COLO668 (cell line): ENCODE results near the gene CNNM3.
A peak's percentile ranks its signal among the peaks of the same experiment; 100 is the strongest.
"Not testable (repeated sequence)": the region's sequence is repeated elsewhere in the genome, so short reads cannot be mapped to it uniquely, and the experiment has no call there.

Experiments
- DNase-seq: peaks from one replicate; lab custom pipeline; 2025; ENCODE audit not compliant: unreplicated experiment; lab: John Stamatoyannopoulos, UW

The CNNM3 gene

DNA sequence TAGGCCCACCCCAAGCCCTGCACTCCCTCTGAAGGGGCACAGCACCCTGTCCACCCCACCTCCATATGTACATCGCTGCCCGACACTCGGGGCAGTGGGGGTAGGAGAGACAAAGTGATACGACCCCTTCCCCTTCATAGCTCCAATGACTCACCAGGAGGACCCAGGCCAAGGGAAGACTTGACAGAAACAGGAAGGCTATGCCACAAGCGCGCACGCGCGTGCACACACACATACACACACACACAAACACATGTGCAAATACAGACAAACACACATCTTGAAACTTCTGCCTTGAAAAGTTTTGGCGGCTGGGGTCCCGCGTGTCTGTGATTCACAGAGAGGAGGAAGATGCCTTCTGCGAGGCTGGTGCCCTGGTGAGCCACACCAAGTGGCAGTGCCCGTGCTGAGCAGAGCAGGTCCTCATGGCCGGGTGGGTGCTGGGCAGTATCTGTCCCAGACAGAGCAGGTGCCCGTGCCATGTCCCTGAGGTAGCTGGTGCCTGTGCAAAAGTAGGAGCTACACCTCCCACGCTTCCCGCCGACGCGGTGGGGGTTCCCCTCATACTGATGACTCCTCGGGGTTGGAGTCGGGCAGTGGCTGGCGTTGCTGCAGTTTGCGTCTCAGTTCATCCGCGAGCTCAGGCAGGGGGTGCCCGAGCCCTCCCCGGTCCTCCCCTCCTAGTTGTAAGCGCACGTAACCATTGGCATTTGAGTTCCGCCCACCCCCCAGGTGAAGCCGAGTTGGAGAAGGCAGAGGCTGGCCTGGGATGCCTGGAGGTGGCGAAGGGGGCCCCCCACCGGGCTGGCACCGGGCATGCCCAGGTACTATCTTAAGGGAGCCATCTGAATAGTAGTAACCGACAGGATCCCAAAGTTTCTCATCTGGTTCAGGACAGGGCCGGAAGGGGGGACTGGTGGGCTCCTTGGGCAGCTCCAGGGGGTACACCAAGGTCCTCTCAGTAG lies 44.3 kb downstream of the CNNM3 start:
- no peak for DNase-seq

- no peak for DNase-seq
Measured at GRCh38 chr2:96861074-96861473, 45.0 kb downstream of the CNNM3 start.

DNA sequence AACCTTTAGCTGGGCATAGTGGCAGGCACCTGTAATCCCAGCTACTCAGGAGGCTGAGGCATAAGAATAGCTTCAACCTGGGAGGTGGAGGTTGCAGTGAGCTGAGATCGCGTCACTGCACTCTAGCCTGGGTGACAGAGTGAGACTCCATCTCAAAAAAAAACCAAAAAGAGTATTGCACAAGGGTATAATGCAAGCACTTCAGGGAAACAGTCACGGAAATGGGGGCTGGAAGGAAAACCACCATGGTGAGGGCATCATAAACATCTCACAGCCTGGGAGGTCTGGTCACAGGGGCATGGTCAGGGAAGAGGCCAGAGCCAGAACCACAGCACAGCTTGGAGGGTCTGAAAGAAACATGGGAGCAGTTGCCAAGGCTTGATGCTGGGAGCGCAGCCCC lies 47.0 kb downstream of the CNNM3 start:
- DNase-seq, result not testable (repeated sequence)

GRCh38 chr2:96863575-96864342 lies 47.7 kb downstream of the CNNM3 start:
- DNase-seq, result no peak

DNA sequence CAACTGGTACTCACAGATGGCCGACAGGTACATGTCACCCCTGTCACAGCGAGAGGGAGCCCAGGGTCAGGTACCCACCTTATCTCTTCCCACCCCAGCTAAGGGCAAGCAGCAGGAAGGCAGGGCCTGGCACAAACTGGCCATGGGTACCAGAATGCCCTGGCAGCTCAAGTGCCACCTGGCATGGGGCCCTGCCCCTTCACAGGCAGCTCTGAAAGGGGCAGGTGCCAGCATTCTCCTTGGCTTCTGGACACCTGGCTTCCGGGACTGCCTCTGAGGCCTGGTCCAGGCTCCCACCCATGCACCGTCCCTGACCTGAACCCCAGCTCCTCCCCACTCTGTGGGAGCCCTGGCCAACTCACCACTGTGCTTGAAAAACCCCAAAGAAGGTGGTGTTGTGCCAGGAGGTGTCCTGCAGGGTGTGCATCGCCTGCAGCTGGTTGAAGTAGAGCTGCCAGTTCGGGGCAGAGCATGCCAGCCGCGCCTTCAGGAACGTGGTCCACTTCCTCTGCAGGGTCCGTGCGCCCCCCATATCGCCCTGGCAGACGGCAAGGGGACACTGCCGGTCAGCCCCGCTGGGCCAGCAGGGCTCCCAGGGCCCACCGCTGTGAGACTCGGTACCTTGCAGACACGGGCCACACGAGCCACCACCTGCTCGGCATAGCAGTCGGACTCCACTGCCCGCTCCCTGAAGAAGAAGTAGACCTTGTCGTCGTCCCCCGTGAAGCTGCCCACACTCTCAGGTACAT lies 48.4 kb downstream of the CNNM3 start:
- DNase-seq, result no peak

- no peak for DNase-seq
Measured at GRCh38 chr2:96865654-96866053, 49.6 kb downstream of the CNNM3 start.

DNA sequence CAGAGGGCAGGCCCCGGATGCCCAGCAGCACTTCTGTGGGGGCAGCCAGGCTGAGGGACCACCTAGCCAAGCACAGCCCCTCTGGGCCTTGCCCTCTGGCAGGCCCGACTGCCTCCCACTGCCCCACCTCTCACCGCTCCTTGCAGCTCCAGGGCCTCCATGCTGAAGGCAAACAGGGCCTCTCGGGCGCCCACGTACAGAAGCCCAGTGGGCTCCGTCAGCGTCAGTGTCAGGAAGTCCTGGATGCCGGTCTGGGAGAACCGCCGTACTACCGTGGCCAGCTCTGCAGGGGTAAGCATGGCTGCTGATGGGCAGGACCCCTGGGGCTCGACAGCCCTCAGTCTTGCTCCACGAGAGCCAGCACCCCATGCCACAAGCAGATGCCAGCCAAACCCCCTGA lies 50.1 kb downstream of the CNNM3 start:
- no peak for DNase-seq

DNA sequence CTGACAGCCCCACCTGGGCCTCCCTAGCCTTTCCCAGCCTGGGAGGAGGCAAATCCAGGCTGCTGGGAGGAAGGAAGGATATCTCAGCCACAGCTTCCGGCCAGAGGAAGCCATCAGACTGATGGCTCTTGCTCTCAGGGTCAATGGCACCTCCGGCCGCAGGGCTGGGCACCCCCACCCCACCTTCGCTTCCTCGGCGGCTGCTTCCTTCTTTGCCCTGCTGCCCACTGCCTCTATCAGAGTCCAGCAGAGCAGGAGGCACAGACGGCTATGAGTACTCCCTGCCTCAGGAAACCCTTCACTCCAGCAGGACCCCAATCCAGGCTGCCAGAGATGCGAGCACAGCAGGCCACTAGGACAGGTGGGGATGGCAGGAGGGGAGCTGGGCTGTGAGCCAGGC lies 50.5 kb downstream of the CNNM3 start:
- DNase-seq, result no peak

GRCh38 chr2:96866986-96867755 lies 51.1 kb downstream of the CNNM3 start:
- peak; percentile 52 for DNase-seq

GRCh38 chr2:96867756-96868554 lies 51.9 kb downstream of the CNNM3 start:
- peak; percentile 22 for DNase-seq

DNA sequence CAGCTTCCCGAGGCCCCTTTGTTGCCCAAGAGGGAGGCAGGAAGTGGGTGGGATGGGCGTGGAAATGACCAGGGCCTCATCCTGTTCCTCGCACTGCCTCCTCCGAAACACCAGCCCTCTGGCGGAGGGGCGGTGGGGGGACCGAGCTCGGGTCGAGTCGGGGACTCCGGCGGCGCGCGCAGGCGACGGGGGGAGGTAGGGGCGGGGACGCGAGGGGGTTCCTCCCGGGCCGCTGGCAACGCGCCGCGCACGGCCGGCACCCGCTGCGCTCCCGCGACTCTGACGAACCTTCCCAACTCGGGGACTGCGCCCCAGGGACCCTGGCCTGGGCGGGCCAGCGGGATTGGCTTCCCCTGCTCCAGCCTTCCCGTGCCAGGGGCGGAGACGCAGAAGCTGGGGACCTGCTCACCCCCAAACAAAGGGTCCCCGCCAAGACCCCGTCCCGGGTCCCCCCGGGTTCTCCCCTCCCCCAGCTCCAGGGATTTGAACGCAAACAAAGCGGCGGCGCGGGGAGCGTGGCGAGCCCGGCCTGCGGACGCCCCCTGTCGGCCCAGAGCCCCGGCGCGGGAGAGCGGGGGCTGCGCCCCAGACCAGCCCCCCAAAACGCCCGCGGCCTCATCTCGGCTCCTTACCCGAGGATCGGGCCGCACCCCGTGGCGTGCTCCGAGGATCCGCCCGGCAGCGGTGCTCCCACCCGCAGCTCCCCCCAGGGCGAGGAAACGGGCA lies 52.6 kb downstream of the CNNM3 start:
- DNase-seq, result peak; percentile 83

DNA sequence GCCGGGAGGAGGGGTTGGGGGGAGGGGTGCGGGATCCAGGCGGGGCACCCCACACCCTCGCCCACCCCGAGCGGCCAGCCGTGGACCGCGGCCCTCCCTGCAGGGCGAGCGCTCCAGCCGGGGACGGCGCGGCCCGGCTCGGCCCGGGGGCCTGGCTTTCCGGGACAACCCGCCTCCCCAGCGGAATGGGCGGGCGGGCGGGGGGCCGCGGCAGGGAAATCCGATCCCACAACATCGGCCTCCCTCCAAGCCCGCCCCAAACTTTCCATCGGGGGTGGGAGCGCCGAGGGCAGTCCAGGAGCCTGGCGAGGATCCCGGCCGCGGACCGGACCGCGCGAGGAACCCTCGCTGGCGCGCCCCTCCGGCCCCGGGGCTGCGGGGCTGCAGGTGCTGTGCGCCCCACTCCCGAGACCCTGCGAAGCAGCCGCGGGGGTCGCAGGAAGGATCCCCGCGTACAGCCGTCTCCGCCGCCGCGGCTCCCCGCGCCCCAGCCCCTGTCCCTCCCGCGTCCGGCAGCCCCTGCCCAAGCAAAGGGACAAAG lies 53.3 kb downstream of the CNNM3 start:
- DNase-seq, result peak; percentile 55

DNA sequence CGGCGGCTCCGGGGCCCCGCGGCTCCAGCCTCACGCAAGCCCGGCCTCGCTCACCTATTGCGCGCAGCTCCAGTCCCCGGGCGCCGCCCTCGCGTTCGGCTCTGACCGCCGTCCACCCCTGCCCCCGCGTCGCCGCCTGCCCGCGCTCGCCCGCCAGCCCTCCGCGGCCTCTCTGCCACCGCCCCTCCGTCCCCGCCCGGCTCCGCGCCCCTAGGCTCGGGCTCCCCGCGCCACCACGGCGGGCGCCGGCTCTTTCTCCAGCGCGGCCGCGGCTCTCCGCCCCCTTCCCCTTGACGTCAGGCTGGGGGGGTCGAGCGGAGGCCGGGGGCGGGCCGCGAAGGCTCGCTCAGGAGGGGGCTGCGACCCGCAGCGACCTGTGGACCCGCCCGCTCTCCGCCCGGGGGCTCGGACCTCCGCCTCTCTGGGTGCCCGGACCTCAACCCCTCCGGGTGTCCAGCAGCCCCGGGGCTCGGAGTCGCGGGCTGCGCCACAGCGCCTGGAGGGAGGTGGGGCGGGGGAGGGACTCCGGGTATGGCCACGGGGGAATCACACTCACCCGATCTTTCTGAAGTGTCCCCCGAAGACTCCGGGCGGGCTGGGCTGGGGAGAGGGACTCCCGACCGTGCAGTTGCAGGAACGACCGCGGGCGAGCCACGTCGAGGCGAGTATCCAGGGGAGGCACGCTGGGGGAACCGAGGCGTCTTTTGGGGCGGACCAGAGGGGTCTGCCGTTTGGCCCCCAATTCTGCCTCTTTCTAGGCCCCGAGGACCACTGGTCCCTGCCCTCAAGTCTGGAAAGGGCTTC lies 54.0 kb downstream of the CNNM3 start, which contains the start of gene SEMA4C:
Gene SEMA4C (minus strand): TSS at position 259 of the 804 bp plus-strand sequence. CDS start 2,194 bp downstream, outside the sequence.
- peak; percentile 67 for DNase-seq

DNA sequence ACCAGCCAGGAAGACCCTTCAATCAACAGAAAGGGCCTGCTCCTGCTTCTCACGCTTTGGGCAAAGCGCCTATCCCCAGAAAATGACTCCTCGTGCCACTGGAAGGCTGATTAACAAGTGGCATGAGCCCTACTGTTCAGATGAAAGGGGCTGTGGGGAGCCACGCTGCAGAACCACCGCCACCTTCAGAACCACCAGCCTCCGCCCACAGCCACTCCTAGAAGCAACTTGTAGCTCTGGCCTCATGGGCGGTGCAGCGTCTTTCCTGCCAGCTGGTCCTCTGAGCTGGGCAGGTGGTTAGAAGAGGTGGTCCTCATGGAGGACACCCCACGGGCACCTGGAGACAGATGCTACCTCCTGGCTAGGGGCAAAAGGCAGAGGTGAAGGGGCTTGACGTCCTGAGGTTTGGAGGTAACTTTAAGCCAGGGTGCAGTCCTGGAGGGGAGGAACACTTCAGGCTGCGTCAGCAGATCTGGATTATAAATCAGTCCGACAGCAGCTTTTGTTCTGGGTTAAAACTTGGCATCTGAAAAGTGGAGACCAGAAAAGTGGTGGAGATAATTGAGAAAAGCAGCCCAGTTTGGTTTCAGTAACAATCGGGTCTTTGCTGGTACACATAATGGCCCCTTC lies 54.7 kb downstream of the CNNM3 start:
- DNase-seq, result peak; percentile 26

DNA sequence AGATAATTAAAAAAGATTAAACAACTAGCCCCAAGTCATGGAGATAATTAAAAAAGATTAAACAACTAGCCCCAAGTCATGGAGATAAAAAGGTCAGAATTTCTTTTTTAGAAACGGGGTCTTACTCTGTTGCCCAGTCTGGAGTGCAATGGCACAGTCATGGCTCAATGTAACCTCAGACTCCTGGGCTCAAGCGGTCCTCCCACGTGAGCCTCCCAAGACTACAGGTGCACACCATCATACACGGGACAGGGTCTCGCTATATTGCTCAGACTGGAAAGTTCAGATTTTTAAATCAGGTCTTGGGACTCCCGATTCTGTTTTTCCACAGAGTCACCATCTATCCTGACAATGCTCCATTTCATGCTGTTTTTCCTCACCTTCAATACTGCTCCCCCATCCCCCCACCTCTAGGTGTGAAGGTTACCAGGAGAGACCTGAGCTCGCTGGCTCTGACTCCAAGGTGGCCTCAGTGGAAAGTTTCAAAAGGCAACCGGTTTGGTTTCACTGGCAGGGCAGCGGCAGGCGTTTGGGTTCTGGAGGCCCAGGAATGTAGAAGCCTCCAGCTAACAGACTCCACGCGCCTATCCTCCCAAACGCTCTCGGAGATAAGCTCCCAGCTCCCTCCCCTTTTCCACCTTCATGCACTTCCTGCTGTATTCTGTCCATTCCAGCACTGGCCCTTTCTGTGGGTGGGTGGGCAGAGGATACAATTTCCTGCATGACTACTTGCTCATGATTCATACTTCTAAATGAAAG lies 56.7 kb downstream of the CNNM3 start:
- DNase-seq, result no peak

DNA sequence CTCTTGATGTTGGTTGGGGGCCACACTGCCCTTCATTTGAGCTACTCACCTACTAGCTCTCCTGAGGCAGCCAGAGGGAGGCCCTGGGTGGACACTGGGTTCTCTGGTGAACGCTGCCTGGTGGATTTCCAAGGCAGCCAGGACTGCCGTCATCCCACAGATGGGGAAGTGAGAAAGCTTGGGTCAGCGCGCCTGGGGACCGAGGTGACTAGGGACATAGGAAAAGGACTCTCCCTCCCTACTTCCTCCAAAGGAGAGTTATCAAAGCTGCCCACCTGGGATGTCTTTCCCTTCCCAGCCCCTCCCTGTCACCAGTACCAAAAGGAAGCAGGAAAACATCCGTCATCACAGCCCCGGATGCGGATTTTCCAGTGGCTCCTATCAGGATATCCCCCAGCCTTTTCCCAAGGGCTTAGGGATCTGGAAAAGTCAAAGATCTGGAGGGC lies 57.6 kb downstream of the CNNM3 start:
- DNase-seq, result no peak
